Measurements from ENCODE around the gene RBKS. TPM values are rescaled to one million over a fixed set of nuclear protein-coding genes. Genes with fewer than 3 reads are reported as not detected.

The RBKS gene
- total RNA-seq, 1 donor from 2014 or later, result 2.0 TPM

- H3K36me3 Mint-ChIP-seq (ENCODE audit: low read depth, unreplicated experiment), result no peaks in the 10 kb centered on the region
- H3K27ac Mint-ChIP-seq (ENCODE audit: unreplicated experiment), result no peak overlapping the region
- no peaks in the 10 kb centered on the region for H3K9me3 Mint-ChIP-seq (ENCODE audit: unreplicated experiment)
- H3K27me3 Mint-ChIP-seq (ENCODE audit: unreplicated experiment), result no peaks in the 10 kb centered on the region
- DNase-seq (ENCODE audit: low spot score), result no peak
- TF ChIP-seq CTCF (IDR thresholded peaks at IDR 0.05; ENCODE audit: unreplicated experiment), result no peak
- no peak overlapping the region for H3K4me3 Mint-ChIP-seq (ENCODE audit: unreplicated experiment)
- H3K4me1 Mint-ChIP-seq (ENCODE audit: unreplicated experiment), result no peaks in the 10 kb centered on the region
Observed at GRCh38 chr2:27811768-27812167, 78.4 kb downstream of the RBKS start.

- TF ChIP-seq CTCF (IDR thresholded peaks at IDR 0.05; ENCODE audit: unreplicated experiment), result no peak
- Mint-ChIP-seq H3K4me1 (ENCODE audit: unreplicated experiment) (no peaks in the 10 kb centered on the region), H3K4me3 (ENCODE audit: unreplicated experiment) (no peak overlapping the region), H3K27me3 (ENCODE audit: unreplicated experiment) (no peaks in the 10 kb centered on the region), H3K9me3 (ENCODE audit: unreplicated experiment) (no peaks in the 10 kb centered on the region), H3K27ac (ENCODE audit: unreplicated experiment) (no peak overlapping the region), H3K36me3 (ENCODE audit: low read depth, unreplicated experiment) (no peaks in the 10 kb centered on the region)
- no peak for DNase-seq (ENCODE audit: low spot score)
Observed at GRCh38 chr2:27810455-27810854, 79.7 kb downstream of the RBKS start.

- no peak for DNase-seq (ENCODE audit: low spot score)
- Mint-ChIP-seq H3K4me1 (ENCODE audit: unreplicated experiment) (no peaks in the 10 kb centered on the region), H3K4me3 (ENCODE audit: unreplicated experiment) (no peak overlapping the region), H3K27me3 (ENCODE audit: unreplicated experiment) (no peaks in the 10 kb centered on the region), H3K9me3 (ENCODE audit: unreplicated experiment) (no peaks in the 10 kb centered on the region), H3K36me3 (ENCODE audit: low read depth, unreplicated experiment) (no peaks in the 10 kb centered on the region), H3K27ac (ENCODE audit: unreplicated experiment) (no peak overlapping the region)
- TF ChIP-seq CTCF (IDR thresholded peaks at IDR 0.05; ENCODE audit: unreplicated experiment), result no peak
Observed at GRCh38 chr2:27809761-27810241, 80.4 kb downstream of the RBKS start.

GRCh38 chr2:27808984-27809383, 81.2 kb downstream of the RBKS start:
- no peak for TF ChIP-seq CTCF (IDR thresholded peaks at IDR 0.05; ENCODE audit: unreplicated experiment)
- H3K36me3 Mint-ChIP-seq (ENCODE audit: low read depth, unreplicated experiment), result no peaks in the 10 kb centered on the region
- no peaks in the 10 kb centered on the region for H3K27me3 Mint-ChIP-seq (ENCODE audit: unreplicated experiment)
- DNase-seq (ENCODE audit: low spot score), result no peak
- H3K4me3 Mint-ChIP-seq (ENCODE audit: unreplicated experiment), result no peak overlapping the region
- H3K27ac Mint-ChIP-seq (ENCODE audit: unreplicated experiment), result no peak overlapping the region
- no peaks in the 10 kb centered on the region for H3K4me1 Mint-ChIP-seq (ENCODE audit: unreplicated experiment)
- H3K9me3 Mint-ChIP-seq (ENCODE audit: unreplicated experiment), result no peaks in the 10 kb centered on the region

GRCh38 chr2:27808418-27808817, 81.8 kb downstream of the RBKS start:
- TF ChIP-seq CTCF (IDR thresholded peaks at IDR 0.05; ENCODE audit: unreplicated experiment), result no peak
- H3K4me3 Mint-ChIP-seq (ENCODE audit: unreplicated experiment), result no peak overlapping the region
- no peaks in the 10 kb centered on the region for H3K4me1 Mint-ChIP-seq (ENCODE audit: unreplicated experiment)
- no peaks in the 10 kb centered on the region for H3K27me3 Mint-ChIP-seq (ENCODE audit: unreplicated experiment)
- no peaks in the 10 kb centered on the region for H3K36me3 Mint-ChIP-seq (ENCODE audit: low read depth, unreplicated experiment)
- H3K27ac Mint-ChIP-seq (ENCODE audit: unreplicated experiment), result no peak overlapping the region
- H3K9me3 Mint-ChIP-seq (ENCODE audit: unreplicated experiment), result no peaks in the 10 kb centered on the region
- no peak for DNase-seq (ENCODE audit: low spot score)
